Choroid plexus epithelial cell (primary cell): ENCODE measurements around the gene ZSWIM1.

ENCODE experiments used
- DNase-seq: peaks from one replicate; pipeline ENCODE4 v3.0.0-alpha.2; 2010; ENCODE audit warnings: low read depth
- H3K4me3 ChIP-seq: 2 replicates; pipeline ENCODE4 v1.5.1; 2011; ENCODE audit warnings: low read depth, mild to moderate bottlenecking, control low read depth, low read length, moderate library complexity
- TF ChIP-seq, protein P1 (sequence below): conservative IDR thresholded peaks from 2 replicates; pipeline ENCODE4 v1.5.1; 2011; ENCODE audit warnings: low read depth, mild to moderate bottlenecking, control low read depth, inconsistent platforms, low read length, moderate library complexity

The ZSWIM1 gene

DNA sequence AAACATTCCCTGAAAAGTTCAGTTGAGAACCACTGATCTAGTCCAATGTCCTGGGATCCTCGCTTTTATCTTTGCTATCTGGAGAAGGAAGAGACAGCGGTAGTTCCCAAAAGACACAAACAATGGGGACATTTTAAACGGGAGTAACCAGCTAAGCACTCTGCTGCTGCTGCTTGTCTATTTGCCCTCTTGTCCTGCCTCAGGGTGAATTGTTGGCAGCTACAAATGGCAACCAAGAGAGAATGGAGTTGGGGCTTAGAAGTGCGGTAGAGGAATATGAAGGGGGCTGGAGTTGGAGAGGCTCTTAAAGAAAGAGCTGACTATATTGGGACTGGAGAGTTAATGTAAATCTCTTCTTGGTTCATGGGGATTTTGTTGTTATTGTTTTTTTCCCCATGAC, 6.5 kb upstream of the ZSWIM1 start:
- TF ChIP-seq, protein P1, sequence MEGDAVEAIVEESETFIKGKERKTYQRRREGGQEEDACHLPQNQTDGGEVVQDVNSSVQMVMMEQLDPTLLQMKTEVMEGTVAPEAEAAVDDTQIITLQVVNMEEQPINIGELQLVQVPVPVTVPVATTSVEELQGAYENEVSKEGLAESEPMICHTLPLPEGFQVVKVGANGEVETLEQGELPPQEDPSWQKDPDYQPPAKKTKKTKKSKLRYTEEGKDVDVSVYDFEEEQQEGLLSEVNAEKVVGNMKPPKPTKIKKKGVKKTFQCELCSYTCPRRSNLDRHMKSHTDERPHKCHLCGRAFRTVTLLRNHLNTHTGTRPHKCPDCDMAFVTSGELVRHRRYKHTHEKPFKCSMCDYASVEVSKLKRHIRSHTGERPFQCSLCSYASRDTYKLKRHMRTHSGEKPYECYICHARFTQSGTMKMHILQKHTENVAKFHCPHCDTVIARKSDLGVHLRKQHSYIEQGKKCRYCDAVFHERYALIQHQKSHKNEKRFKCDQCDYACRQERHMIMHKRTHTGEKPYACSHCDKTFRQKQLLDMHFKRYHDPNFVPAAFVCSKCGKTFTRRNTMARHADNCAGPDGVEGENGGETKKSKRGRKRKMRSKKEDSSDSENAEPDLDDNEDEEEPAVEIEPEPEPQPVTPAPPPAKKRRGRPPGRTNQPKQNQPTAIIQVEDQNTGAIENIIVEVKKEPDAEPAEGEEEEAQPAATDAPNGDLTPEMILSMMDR: no peak
- no peak overlapping the region for H3K4me3 ChIP-seq
- no peak for DNase-seq

- H3K4me3 ChIP-seq: no peak overlapping the region
- TF ChIP-seq, protein P1: no peak
- DNase-seq: no peak
Measured at GRCh38 chr20:45878076-45878761, 2.8 kb upstream of the ZSWIM1 start.

GRCh38 chr20:45882469-45883099, 1.6 kb downstream of the ZSWIM1 start:
- no peak overlapping the region for H3K4me3 ChIP-seq
- no peak for DNase-seq
- TF ChIP-seq, protein P1: no peak

GRCh38 chr20:45883100-45883469, 2.1 kb downstream of the ZSWIM1 start:
- H3K4me3 ChIP-seq: no peak overlapping the region
- TF ChIP-seq, protein P1: no peak
- DNase-seq: no peak

DNA sequence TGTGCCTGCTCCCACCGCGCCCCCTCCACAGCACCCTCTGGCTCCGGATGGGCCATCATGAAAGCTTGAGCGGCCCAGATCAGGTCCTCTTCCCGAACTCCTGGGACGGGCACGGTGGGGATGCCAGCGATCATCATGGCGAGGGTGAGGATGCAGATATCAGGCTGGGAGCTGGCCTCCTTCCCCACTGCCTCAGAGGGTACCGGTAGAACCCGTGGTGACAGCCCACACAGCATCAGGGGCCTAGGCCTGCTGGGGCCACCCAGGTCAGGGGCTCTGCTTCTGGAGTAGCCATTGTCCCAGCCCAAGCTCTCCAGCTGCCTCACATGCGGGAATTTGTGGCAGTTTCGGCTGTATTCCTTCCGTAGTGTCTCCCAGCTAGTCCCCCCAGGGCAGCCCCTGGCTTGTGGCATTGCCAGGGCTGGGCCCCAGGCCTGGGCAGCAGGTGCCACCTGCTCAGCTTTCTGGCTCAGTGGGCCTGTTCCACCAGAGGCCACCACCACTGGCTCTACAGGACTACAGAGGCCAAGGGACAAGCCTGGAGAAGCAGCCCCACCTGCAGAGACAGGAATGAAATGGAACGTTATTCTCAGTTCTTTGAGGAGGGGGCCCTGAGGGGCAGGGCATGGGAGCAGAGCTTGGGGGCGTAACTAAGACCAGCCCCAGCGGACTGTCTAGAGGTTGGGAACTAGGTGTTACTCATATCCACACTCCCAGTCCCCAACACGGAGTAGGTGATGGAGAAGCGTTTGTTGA, 5.7 kb downstream of the ZSWIM1 start:
- no peak for DNase-seq
- no peak overlapping the region for H3K4me3 ChIP-seq

DNA sequence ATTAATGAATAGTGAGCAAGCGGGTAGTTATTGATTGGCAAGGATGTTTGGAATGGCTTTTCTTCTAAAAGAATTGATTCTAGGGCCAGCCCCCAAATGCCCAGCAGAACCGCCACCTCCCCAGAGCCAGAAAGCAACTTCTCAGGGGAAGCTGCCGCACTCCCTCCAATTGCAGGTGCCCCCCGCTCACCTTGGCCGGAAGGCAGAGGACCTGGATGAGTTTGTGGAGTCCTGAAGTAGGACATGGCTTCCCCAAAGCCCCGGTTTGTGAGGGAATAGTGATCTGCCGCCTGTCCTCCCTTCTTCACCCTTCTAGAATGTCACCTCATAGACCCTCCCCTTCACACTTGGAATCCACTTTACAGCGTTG, 6.3 kb downstream of the ZSWIM1 start, which contains the start of gene SPATA25:
Gene SPATA25, minus strand, starts transcription at position 277 of the 370 bp plus-strand sequence. Its CDS starts 32 bp downstream, at position 245.
- H3K4me3 ChIP-seq: no peak within 1 kb of the TSS
- DNase-seq: no peak
- TF ChIP-seq, protein P1: no peak

More for the DNA sequence above, 5.7 kb downstream of the ZSWIM1 start:
- TF ChIP-seq, protein P1: no peak
